GM18498 (cell line): ENCODE data around the gene FRRS1.

Experiments
- ATAC-seq: cut with Tn5 transposase; IDR thresholded peaks from one replicate; pipeline ENCODE4 v1.9.1; 2021; ENCODE audit warnings: mild to moderate bottlenecking, moderate library complexity; ENCODE audit not compliant: unreplicated experiment

Gene FRRS1

GRCh38 chr1:99681583-99681982 lies 84.9 kb downstream of the FRRS1 start:
- no peak for ATAC-seq

DNA sequence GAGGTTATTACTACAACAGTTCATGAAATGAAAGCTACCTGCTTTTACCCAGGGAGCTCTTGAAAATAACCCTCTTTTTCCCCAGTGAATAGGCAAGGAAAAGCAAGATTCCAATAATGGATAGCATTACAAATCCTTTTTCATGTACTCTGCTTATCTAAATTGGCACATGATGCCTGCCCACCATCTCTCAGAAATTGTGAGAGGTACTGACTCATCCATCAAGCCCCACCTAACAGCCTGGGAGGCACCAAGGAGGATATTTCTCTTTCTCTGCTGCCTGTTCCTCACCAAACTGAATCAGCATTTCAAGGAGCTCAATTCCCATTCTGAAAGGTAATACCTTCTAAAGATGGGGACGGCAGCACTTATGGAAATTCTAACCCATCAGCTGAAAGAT lies 86.2 kb downstream of the FRRS1 start:
- no peak for ATAC-seq

- no peak for ATAC-seq
These were observed 89.0 kb downstream of the FRRS1 start for GRCh38 chr1:99677416-99677815.

DNA sequence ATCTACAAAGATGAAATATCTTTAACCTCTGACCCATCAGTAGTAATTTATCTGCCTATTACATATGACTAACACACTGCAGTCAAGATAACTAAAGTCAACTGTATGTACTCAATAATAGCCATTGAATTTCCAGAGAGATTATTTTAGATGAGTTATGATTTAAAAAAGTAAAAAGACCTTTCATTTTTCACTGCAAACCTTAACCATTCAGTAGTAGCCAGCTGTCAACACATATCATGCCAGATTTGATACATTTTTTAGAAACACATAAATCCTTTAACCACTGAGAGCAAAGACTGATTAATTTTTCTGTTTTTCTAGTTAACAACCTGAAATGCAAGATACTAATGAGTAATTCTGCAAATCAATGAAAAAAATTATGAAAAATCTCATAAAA lies 89.6 kb downstream of the FRRS1 start:
- ATAC-seq: no peak

DNA sequence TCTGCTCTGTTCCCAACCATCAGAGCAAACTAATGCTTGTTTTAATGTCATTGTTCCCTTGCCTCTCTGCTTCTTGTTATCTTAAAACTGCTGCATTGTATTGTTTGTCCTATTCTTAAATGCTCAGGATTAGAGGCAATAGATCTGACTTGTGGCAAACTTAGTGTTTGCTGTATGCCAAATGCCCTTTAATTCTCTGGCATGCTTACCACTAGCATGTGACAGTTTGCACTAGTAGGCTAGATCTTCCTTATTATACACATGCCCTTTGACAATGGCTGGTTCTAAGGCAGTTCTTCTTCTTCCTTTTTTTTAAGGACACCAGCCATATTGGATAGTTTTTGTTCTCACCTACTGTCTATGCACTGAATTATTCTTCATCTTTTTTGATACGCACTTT lies 90.4 kb downstream of the FRRS1 start:
- no peak for ATAC-seq

DNA sequence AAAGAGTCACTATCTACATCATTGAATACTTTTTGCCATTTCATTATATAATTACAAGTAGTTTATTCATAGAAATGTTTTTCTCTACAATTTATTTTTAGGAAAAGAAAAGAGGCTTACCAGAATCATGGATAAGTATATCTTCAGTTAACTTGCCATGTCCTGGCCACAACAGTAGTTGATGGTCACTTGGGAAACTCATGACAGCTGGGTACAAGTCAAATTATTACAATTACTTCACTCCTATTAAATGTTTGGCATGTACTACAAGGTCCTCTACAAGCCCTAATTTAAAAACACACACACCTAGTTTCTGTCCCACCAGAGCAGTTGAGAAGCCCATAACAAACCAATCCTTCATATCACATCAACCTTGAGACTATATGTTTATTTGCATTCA lies 91.1 kb downstream of the FRRS1 start:
- ATAC-seq: no peak

GRCh38 chr1:99674115-99675064 lies 92.0 kb downstream of the FRRS1 start:
- ATAC-seq: no peak

GRCh38 chr1:99673315-99673714 lies 93.1 kb downstream of the FRRS1 start:
- ATAC-seq: no peak

- ATAC-seq: no peak
These were observed 93.8 kb downstream of the FRRS1 start for GRCh38 chr1:99672530-99673213.

- no peak for ATAC-seq
These were observed 94.4 kb downstream of the FRRS1 start for GRCh38 chr1:99672038-99672437.

- ATAC-seq: no peak
These were observed 95.9 kb downstream of the FRRS1 start for GRCh38 chr1:99670583-99670982.

DNA sequence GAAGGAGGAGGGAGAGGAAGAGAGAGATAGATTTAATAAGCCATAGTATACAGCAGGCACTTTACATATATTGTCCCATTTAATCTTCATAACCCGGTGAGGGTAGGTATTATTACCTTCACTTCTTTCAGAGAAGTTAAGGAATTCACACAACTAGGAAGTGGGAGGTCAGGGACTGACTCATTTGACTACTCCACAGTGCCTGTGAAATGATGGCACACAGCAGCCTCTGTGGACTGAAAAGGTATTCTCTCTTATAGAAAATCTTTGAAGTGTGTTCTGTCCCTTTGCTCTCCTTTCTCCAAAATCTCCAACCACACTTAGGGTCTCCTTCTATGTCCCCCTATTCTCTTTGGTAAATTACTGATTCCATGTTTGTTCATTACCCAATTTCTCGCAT lies 96.6 kb downstream of the FRRS1 start:
- no peak for ATAC-seq

DNA sequence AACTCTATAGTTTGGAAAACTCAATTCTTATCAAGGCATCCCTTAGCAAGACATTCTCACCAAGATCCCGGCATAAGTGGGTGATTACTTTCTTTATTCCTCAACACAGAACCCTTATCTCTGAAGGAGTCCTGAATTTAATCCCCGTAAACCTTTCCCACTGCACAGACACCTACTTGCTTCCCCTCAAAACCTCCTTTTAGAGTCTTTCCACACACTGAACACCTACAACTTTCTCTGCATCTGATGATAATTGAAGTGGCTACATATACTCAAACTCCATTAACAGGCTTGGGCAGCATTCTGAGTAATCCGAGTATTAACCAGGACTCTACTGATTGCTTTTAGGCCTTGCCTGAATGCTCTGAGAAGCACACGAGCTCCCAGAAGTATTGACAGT lies 97.1 kb downstream of the FRRS1 start:
- ATAC-seq: no peak

GRCh38 chr1:99665212-99665611 lies 101.2 kb downstream of the FRRS1 start:
- no peak for ATAC-seq

GRCh38 chr1:99663501-99663900 lies 102.9 kb downstream of the FRRS1 start:
- ATAC-seq: no peak

DNA sequence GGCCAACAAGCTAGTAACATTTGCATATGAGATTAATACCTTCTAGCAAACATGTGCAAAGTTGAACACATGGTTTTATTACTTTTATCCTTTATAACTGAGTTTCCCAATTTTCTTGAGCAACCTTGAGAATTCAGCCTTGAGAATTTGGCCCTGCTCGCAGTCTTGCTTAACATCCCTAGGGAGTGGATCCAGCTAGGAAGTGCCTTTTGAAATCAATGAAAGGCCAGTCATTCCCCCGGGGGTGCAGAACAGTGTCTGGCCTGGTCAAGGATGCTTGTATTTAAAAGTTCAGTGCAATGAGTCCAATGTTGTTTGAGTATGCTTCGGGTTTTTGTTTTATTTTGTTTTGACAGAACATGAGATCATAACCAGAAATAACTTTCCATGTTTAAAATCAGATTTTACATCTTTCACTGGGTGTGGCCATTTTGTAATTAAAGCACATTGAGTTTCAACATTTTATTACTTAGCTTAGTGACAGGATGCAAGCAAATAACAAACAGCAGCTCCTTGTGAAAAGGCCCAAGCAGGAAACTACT lies 103.8 kb downstream of the FRRS1 start:
- ATAC-seq: no peak

- no peak for ATAC-seq
These were observed 104.7 kb downstream of the FRRS1 start for GRCh38 chr1:99661780-99662179.

- no peak for ATAC-seq
These were observed 105.9 kb downstream of the FRRS1 start for GRCh38 chr1:99660496-99660895.

- no peak for ATAC-seq
These were observed 106.7 kb downstream of the FRRS1 start for GRCh38 chr1:99659755-99660210.
